ENCODE results near the gene NIPAL3. TPM values are rescaled to one million over a fixed set of nuclear protein-coding genes. Genes with fewer than 3 reads are reported as not detected.

The NIPAL3 gene
- total RNA-seq, 4 donors from 2014 or later = 22.3 to 45.7 (median 35.6) TPM

DNA sequence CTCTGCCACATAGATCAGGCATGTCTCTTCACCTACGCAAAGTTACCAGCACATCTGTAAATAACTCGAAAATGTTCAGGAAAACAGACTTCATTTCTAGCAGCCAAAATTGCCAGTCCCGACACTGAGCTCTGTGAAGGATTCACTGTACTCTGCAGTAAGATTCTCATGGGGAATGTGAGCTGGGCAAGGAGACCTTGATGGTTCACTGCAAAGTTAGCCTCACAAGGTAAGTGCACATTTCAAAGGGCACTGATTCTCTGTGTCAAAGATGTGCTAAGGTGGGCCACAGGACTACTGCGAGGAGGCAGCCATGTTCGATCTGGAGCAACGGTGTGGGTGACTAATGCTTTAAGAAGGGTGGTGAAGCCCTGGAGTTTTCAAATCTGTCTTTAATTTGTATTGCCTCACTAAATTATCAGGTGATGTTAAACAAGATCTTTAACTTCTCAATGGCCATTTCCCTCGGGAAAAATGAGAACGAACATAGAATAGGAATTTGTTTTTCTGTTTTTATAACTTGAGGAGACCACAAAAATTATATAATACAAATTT is 27.2 kb upstream of the NIPAL3 start:
- peaks cover 0 to 20% (median 0%) of the 10 kb centered on the region in 3 donors for H3K4me1 ChIP-seq
- peaks cover 0 to 32% of the 10 kb centered on the region in 2 donors for H3K36me3 ChIP-seq
- no peaks in the 10 kb centered on the region for H3K9me3 ChIP-seq
- H3K27me3 ChIP-seq = no peaks in the 10 kb centered on the region
- H3K4me3 ChIP-seq = no peak overlapping the region
- H3K27ac ChIP-seq = no peak overlapping the region
- no peak for ATAC-seq
- no peak for TF ChIP-seq EP300 (IDR thresholded peaks at IDR 0.05)
- TF ChIP-seq POLR2A (IDR thresholded peaks at IDR 0.05) = no peak
- no peak for TF ChIP-seq POLR2AphosphoS5 (IDR thresholded peaks at IDR 0.05)
- TF ChIP-seq, protein P1, sequence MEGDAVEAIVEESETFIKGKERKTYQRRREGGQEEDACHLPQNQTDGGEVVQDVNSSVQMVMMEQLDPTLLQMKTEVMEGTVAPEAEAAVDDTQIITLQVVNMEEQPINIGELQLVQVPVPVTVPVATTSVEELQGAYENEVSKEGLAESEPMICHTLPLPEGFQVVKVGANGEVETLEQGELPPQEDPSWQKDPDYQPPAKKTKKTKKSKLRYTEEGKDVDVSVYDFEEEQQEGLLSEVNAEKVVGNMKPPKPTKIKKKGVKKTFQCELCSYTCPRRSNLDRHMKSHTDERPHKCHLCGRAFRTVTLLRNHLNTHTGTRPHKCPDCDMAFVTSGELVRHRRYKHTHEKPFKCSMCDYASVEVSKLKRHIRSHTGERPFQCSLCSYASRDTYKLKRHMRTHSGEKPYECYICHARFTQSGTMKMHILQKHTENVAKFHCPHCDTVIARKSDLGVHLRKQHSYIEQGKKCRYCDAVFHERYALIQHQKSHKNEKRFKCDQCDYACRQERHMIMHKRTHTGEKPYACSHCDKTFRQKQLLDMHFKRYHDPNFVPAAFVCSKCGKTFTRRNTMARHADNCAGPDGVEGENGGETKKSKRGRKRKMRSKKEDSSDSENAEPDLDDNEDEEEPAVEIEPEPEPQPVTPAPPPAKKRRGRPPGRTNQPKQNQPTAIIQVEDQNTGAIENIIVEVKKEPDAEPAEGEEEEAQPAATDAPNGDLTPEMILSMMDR (IDR thresholded peaks at IDR 0.05) = no peak
- WGBS, 2 donors (ENCODE audit: low coverage in 1 of 2) = 89 to 94% methylated on average over 8 of the region's 8 CpGs

DNA sequence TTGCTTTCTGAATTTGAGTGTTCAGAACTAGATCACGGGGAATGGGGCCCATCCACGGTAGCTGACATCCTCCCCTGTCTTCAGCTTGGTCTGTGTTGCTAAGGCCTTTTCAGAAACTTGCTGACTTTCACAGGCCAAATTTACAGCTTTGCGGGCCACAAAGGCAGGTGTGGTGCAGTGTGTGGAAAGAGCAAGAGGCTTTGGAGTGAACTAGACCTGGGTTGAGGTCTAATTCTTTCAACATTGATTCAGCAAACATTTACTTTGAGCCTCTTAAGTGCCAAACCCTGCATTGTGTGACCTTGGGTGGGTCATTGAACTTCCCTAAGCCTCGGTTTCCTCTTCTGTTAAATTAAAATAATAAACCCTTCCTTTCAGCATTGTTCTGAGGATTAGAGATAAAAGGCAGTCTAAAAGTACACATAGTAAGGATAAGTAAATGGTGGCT is 26.3 kb upstream of the NIPAL3 start:
- Histone ChIP-seq H3K9me3 (no peaks in the 10 kb centered on the region), H3K4me1 (peaks cover 0 to 20% (median 0%) of the 10 kb centered on the region in 3 donors), H3K27ac (no peak overlapping the region), H3K4me3 (no peak overlapping the region), H3K36me3 (peaks cover 0 to 28% of the 10 kb centered on the region in 2 donors), H3K27me3 (no peaks in the 10 kb centered on the region)
- no peak for ATAC-seq
- TF ChIP-seq POLR2AphosphoS5 (IDR thresholded peaks at IDR 0.05) (no peak), EP300 (IDR thresholded peaks at IDR 0.05) (no peak), POLR2A (IDR thresholded peaks at IDR 0.05) (no peak)
- TF ChIP-seq, protein P1 (IDR thresholded peaks at IDR 0.05) = no peak
- 81 to 94% methylated on average over 2 to 3 of the region's 4 CpGs for WGBS, 2 donors (ENCODE audit: low coverage in 1 of 2)

DNA sequence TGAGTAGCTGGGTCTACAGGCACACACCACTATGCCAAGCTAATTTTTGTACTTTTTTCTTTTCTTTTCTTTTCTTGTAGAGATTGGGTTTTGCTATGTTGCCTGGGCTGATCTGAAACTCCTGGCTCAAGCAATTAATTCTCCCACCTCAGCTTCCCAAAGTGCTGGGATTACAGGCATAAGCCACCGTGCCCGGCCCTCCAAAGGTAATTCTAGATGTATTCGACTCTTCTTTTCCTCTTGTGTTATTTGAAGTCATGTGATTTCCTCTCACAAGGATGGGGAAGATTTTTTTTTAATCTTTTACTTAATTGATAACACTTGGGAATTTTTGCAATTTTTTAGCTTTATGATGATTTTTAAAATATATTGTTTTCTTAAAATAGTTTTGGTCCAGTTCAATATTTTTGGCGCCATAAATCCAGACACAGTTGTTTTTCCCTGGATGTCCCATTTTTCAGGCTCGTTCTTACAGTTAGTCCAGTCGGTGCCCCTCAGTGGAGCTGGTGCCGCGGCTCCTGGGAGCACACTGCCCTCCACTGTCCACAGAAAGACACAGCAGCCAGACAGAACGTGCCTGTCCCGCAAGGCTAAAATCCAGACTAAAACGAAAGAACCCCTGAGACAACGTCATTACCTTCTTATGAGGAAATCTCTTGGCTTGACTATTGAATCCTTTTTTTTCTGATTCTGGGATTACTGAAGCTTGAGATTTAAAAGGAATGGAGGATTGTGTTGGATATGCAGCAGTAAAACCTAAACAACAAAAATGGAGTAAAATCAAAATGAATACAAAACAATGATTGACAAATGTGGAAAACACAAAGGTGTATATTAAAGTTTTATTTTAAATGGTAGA is 24.4 kb upstream of the NIPAL3 start:
- TF ChIP-seq, protein P1 (IDR thresholded peaks at IDR 0.05) = peak; percentile 82 to 96 (median 94)
- TF ChIP-seq POLR2AphosphoS5 (IDR thresholded peaks at IDR 0.05) (peak; percentile 12), EP300 (IDR thresholded peaks at IDR 0.05) (no peak), POLR2A (IDR thresholded peaks at IDR 0.05) (no peak)
- Histone ChIP-seq H3K9me3 (no peaks in the 10 kb centered on the region), H3K27me3 (no peaks in the 10 kb centered on the region), H3K4me3 (peak overlapping the region in 1 of 2 donors; percentile 13), H3K4me1 (peaks cover 0 to 20% (median 0%) of the 10 kb centered on the region in 3 donors), H3K27ac (peak overlapping the region; percentile 79 to 92 (median 86)), H3K36me3 (peaks cover 0 to 22% of the 10 kb centered on the region in 2 donors)
- WGBS, 2 donors (ENCODE audit: low coverage in 1 of 2) = 10 to 12% methylated on average over 5 to 12 of the region's 12 CpGs
- peak; percentile 94 for ATAC-seq

DNA sequence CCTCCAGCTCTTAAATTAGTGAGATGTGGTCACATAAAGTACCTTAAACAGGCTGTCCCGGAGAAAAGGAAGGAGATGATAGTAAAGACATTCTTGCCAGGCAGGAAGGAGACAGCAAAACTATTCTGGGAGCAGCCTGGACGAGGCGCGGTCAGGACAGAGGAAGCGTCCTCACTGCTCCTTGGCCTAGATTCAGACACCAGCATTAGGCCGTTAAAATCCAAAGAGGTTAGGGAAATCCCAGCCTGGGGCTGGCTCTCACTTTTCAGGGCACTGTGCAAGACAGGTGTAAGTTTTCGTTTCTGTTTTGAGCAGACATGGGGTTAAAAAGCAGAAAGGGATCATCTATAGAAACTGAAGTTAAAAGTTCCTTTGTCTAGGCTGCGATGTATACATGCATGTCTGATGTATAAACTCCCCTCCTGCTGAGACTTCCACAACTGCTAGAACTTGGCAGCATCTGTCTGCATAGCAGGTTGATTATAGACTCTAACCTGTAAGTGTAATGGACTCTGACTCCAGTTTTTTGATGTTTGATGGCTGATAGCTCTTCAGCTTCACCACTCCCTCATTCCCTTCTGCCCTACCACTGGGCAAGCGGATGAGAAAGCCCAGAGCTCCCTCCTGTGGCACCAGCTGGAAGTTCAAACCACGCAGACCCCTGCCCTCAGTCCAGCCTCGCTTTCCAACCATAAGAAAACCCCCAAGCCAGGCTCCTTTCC is 23.6 kb upstream of the NIPAL3 start:
- Histone ChIP-seq H3K9me3 (no peaks in the 10 kb centered on the region), H3K4me1 (peaks cover 0 to 20% (median 0%) of the 10 kb centered on the region in 3 donors), H3K27ac (peak overlapping the region; percentile 79 to 92 (median 86)), H3K36me3 (peaks cover 0 to 20% of the 10 kb centered on the region in 2 donors), H3K4me3 (peak overlapping the region; percentile 10 to 13), H3K27me3 (no peaks in the 10 kb centered on the region)
- no peak for TF ChIP-seq POLR2A (IDR thresholded peaks at IDR 0.05)
- no peak for TF ChIP-seq EP300 (IDR thresholded peaks at IDR 0.05)
- no peak for TF ChIP-seq POLR2AphosphoS5 (IDR thresholded peaks at IDR 0.05)
- TF ChIP-seq, protein P1 (IDR thresholded peaks at IDR 0.05) = peak; percentile 59 to 88 (median 75)
- WGBS, 2 donors (ENCODE audit: low coverage in 1 of 2) = 18 to 43% methylated on average over 6 to 11 of the region's 11 CpGs
- peak; percentile 69 for ATAC-seq

Data from gastroesophageal sphincter (tissue), 4 donors.